Measurements from ENCODE around the gene PER1. TPM values are rescaled to one million over a fixed set of nuclear protein-coding genes. Genes with fewer than 3 reads are reported as not detected.

The PER1 gene
- total and polyA plus RNA-seq, 2 of the 13 experiments (the other 11 are each of a cell fraction or from before 2014, with no cell fraction given): 2.6 to 3.6 TPM

- TF ChIP-seq HDAC1 (CRISPR knock-in tag; IDR thresholded peaks at IDR 0.05) (peak; percentile 59; the same call in 1 of the 2 replicates), ZFP37 (CRISPR knock-in tag; IDR thresholded peaks at IDR 0.05; ENCODE audit: borderline replicate concordance) (no peak), YEATS2 (CRISPR knock-in tag; IDR thresholded peaks at IDR 0.05; ENCODE audit: borderline replicate concordance) (no peak), ZNF230 (CRISPR knock-in tag; IDR thresholded peaks at IDR 0.05) (no peak), ZNF101 (CRISPR knock-in tag; IDR thresholded peaks at IDR 0.05; ENCODE audit: borderline replicate concordance, low read depth) (no peak), SOX13 (IDR thresholded peaks at IDR 0.05) (no peak), SOX13 (CRISPR knock-in tag; conservative IDR thresholded peaks at IDR 0.05 in 1 of 2, IDR thresholded peaks at IDR 0.05 in 1 of 2) (peak in 1 of 2 experiments; percentile 69; a peak in 2 of 4 replicates), ZNF501 (CRISPR knock-in tag; IDR thresholded peaks at IDR 0.05) (no peak), TERF1 (CRISPR knock-in tag; IDR thresholded peaks at IDR 0.05) (no peak), ADNP (CRISPR knock-in tag; IDR thresholded peaks at IDR 0.05) (no peak), NFKB2 (CRISPR knock-in tag; IDR thresholded peaks at IDR 0.05; ENCODE audit: borderline replicate concordance) (no peak; the same call in 1 of the 2 replicates), ZNF232 (CRISPR knock-in tag; IDR thresholded peaks at IDR 0.05; ENCODE audit: borderline replicate concordance) (no peak), BHLHE40 (IDR thresholded peaks at IDR 0.05; ENCODE audit: low read length) (no peak), HIVEP1 (CRISPR knock-in tag; IDR thresholded peaks at IDR 0.05) (no peak), HNRNPH1 (optimal IDR thresholded peaks at IDR 0.05; ENCODE audit: low read depth, low read length) (no peak), MXI1 (IDR thresholded peaks at IDR 0.05; ENCODE audit: borderline replicate concordance, low read depth, low read length) (peak; percentile 82; the same call in 1 of the 3 replicates), ZSCAN31 (CRISPR knock-in tag; IDR thresholded peaks at IDR 0.05; ENCODE audit: low read depth) (no peak), MYC (CRISPR knock-in tag; IDR thresholded peaks at IDR 0.05; ENCODE audit: borderline replicate concordance) (no peak; the same call in 1 of the 2 replicates), ZKSCAN8 (CRISPR knock-in tag; IDR thresholded peaks at IDR 0.05; ENCODE audit: borderline replicate concordance) (no peak), SPEN (CRISPR knock-in tag; IDR thresholded peaks at IDR 0.05; ENCODE audit: low read depth) (peak; percentile 42; the same call in 1 of the 2 replicates)
- TF ChIP-seq, protein P1, sequence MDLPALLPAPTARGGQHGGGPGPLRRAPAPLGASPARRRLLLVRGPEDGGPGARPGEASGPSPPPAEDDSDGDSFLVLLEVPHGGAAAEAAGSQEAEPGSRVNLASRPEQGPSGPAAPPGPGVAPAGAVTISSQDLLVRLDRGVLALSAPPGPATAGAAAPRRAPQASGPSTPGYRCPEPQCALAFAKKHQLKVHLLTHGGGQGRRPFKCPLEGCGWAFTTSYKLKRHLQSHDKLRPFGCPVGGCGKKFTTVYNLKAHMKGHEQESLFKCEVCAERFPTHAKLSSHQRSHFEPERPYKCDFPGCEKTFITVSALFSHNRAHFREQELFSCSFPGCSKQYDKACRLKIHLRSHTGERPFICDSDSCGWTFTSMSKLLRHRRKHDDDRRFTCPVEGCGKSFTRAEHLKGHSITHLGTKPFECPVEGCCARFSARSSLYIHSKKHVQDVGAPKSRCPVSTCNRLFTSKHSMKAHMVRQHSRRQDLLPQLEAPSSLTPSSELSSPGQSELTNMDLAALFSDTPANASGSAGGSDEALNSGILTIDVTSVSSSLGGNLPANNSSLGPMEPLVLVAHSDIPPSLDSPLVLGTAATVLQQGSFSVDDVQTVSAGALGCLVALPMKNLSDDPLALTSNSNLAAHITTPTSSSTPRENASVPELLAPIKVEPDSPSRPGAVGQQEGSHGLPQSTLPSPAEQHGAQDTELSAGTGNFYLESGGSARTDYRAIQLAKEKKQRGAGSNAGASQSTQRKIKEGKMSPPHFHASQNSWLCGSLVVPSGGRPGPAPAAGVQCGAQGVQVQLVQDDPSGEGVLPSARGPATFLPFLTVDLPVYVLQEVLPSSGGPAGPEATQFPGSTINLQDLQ (CRISPR knock-in tag; IDR thresholded peaks at IDR 0.05): no peak
- TF ChIP-seq, protein P2, sequence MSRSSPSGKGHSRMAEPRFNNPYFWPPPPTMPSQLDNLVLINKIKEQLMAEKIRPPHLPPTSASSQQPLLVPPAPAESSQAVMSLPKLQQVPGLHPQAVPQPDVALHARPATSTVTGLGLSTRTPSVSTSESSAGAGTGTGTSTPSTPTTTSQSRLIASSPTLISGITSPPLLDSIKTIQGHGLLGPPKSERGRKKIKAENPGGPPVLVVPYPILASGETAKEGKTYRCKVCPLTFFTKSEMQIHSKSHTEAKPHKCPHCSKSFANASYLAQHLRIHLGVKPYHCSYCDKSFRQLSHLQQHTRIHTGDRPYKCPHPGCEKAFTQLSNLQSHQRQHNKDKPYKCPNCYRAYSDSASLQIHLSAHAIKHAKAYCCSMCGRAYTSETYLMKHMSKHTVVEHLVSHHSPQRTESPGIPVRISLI (CRISPR knock-in tag; IDR thresholded peaks at IDR 0.05; ENCODE audit: borderline replicate concordance): no peak
- TF ChIP-seq, protein P3, sequence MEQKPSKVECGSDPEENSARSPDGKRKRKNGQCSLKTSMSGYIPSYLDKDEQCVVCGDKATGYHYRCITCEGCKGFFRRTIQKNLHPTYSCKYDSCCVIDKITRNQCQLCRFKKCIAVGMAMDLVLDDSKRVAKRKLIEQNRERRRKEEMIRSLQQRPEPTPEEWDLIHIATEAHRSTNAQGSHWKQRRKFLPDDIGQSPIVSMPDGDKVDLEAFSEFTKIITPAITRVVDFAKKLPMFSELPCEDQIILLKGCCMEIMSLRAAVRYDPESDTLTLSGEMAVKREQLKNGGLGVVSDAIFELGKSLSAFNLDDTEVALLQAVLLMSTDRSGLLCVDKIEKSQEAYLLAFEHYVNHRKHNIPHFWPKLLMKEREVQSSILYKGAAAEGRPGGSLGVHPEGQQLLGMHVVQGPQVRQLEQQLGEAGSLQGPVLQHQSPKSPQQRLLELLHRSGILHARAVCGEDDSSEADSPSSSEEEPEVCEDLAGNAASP (CRISPR knock-in tag; IDR thresholded peaks at IDR 0.05; ENCODE audit: borderline replicate concordance): no peak
Observed at GRCh38 chr17:8152112-8152775, at the start of gene PER1 (continued).

Data from HepG2 (cell line).